Panc1 (cell line): ENCODE data around the gene LPP.

ENCODE experiments used
- POLR2AphosphoS5 ChIP-seq: IDR thresholded peaks from 2 replicates; pipeline ENCODE4 v1.6.1; 2012; ENCODE audit warnings: mild to moderate bottlenecking, low read depth, low read length, moderate library complexity
- SIN3A ChIP-seq: IDR thresholded peaks from 2 replicates; pipeline ENCODE4 v1.6.1; 2012; ENCODE audit warnings: low read depth, mild to moderate bottlenecking, low read length, moderate library complexity, borderline replicate concordance; ENCODE audit not compliant: insufficient read depth
- TF ChIP-seq, protein P1 (sequence below): fragments of 450-650 bp; IDR thresholded peaks from 2 replicates; pipeline ENCODE4 v1.5.1; 2017; ENCODE audit warnings: mild to moderate bottlenecking

DNA sequence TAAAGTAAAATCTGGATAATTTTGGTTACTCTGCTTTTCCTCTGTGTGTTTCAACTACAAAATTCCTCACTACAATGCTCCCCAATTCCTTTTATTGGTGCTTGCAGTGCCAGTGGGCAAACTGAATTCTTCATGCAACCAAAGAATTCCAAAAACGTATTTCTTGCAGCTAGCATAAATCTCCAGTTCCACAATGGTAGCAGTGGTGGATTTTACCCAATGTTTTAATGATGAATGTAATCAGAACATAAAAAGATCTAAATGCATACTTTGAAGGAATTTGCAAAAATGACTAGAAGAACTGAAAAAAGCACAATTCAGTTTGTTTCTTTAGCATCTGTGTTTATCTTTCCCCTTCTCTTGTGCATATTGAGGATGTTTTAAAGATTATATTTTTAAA, 658.2 kb downstream of the LPP start:
- no peak for TF ChIP-seq POLR2AphosphoS5
- TF ChIP-seq, protein P1, sequence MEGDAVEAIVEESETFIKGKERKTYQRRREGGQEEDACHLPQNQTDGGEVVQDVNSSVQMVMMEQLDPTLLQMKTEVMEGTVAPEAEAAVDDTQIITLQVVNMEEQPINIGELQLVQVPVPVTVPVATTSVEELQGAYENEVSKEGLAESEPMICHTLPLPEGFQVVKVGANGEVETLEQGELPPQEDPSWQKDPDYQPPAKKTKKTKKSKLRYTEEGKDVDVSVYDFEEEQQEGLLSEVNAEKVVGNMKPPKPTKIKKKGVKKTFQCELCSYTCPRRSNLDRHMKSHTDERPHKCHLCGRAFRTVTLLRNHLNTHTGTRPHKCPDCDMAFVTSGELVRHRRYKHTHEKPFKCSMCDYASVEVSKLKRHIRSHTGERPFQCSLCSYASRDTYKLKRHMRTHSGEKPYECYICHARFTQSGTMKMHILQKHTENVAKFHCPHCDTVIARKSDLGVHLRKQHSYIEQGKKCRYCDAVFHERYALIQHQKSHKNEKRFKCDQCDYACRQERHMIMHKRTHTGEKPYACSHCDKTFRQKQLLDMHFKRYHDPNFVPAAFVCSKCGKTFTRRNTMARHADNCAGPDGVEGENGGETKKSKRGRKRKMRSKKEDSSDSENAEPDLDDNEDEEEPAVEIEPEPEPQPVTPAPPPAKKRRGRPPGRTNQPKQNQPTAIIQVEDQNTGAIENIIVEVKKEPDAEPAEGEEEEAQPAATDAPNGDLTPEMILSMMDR = no peak
- TF ChIP-seq SIN3A = no peak
